HUDEP-2 (cell line): Measurements from ENCODE around the gene USP5.
"Not testable (repeated sequence)": the region's sequence is repeated elsewhere in the genome, so short reads cannot be mapped to it uniquely, and the experiment has no call there.

Source experiments
- DNase-seq, 76 experiments: peaks; one replicate each; lab custom pipeline; 2025; ENCODE audit not compliant: unreplicated experiment in 76 of 76; lab: John Stamatoyannopoulos, UW

The USP5 gene

DNA sequence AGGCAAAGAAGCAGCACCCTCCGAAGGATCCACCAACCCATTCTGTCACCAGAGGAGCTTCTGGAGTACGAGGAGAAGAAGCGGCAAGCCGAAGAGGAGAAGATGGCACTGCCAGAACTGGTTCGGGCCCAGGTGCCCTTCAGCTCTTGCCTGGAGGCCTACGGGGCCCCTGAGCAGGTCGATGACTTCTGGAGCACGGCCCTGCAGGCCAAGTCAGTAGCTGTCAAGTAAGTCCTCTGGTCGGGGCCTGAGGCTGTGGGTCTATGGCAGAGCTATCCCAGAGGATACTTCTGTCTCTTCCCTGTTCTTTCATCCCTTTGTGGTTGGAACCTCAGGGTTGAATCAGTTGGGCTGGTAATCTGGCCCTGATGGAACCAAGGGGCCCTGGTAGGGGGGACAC is 9.4 kb downstream of the USP5 start:
- DNase-seq, result no peak

DNA sequence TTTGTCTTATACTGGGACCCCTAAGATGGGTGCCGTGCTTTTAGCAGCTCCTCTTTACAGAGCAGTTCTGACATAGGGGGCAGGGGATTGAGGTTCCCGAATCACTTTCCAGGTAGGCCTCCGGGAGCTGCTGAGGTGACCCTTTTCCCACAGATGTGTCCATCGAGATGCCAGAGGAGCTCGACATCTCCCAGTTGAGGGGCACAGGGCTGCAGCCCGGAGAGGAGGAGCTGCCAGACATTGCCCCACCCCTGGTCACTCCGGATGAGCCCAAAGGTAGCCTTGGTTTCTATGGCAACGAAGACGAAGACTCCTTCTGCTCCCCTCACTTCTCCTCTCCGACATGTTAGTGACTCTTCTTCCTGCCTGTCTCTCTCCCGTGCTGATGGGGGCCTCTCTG is 11.1 kb downstream of the USP5 start:
- DNase-seq, result no peak

DNA sequence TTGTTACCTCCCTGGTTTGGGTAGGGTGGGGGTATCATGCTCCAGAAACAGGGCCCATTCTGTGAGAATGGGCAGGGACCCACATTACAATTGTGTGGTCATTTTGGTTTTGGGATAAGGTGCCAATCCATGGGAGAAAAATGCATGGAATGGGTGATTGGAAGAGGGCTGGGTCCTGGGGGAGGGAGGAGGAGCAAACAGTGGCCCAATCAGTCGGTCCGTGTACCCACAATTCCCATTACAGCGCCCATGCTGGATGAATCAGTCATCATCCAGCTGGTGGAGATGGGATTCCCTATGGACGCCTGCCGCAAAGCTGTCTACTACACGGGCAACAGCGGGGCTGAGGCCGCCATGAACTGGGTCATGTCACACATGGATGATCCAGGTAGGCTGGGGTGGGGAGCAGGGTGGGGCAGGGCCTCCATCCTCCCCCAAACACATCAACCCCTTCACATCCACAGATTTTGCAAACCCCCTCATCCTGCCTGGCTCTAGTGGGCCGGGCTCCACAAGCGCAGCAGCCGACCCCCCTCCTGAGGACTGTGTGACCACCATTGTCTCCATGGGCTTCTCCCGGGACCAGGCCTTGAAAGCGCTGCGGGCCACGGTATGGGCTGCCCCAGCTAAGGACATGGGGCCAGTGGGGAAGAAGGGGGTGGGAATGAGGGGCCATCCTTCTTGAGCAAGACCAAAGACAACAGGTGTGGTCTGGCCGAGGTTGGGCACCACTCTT is 11.8 kb downstream of the USP5 start:
- DNase-seq, result no peak

DNA sequence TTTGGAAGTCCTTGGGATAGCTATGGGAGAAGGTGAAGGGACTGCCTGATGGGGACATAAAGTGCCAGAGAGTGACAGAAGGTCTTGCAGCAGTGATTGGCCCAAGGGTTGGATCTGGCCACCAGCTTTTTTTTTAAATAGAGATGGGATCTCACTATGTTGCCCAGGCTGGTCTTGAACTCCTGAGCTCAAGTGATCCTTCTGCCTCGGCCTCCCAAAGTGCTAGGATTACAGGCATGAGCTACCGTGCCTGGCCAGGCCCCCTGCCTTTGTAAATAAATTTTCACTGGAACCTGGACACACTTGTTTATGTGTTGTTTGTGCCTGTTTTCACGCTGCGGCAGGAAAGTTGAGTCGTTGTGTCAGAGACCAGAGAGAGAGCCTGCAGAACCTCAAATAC is 13.4 kb downstream of the USP5 start:
- not testable (repeated sequence) for DNase-seq

DNA sequence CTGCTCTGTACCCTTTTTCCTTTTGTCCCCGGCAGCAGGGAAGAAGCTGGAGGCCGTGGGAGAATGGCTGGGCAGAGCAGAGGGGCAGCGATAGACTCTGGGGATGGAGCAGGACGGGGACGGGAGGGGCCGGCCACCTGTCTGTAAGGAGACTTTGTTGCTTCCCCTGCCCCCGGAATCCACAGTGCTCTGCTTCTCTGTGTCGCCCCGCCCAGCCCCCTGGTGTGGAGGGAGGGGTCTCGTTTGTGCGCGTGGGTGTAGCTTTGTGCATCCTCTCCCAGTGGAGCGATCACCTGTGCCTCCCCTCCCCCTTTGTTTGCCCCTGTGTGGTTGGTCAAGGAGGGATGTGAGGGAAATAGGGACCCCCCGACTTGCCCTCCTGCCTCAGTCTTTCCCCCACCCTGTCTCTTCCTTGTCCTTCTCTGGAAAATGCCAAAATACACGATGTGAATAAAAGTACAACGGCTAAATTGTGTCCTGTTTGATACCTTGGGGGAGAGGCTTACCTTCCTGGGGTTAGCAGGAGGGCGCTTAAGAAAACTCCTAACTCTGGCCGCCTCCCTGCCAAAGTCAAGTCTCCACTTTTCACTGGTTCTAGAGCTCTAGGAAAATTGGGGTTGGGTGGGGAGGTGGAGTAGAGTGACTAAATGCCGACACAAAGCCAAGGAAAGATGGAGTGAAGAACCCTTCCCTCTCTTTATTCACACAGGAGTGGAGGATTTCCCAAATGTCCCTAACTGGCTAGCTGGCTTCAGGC is 14.4 kb downstream of the USP5 start:
- DNase-seq, result no peak

DNA sequence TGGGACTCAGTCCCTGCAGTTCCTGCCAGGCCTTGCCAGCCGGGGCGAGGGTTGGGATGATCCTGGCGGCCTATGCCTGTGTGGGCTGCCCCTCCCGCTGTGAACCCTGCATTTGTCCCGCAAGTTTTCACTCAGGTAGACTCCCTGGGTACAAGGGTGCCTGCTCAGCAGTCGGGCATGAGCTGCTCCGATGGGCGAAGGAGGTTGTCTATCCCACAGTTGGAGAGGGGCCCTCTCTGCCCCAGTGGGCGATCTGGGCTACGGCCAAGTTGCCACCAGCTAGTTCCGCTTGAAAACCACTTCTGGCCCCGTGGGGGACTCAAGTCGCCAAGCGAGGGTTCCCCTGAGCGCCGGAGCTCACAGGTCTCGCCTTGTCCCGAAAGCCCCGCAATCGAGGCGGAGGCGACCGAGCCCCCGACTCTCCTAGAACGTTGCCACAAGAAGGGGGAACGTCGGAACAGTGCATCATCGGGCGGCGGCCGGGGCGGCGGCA is 15.0 kb downstream of the USP5 start:
- DNase-seq, result peak in 5 of 76 experiments; percentile 36 to 55 (median 47)

DNA sequence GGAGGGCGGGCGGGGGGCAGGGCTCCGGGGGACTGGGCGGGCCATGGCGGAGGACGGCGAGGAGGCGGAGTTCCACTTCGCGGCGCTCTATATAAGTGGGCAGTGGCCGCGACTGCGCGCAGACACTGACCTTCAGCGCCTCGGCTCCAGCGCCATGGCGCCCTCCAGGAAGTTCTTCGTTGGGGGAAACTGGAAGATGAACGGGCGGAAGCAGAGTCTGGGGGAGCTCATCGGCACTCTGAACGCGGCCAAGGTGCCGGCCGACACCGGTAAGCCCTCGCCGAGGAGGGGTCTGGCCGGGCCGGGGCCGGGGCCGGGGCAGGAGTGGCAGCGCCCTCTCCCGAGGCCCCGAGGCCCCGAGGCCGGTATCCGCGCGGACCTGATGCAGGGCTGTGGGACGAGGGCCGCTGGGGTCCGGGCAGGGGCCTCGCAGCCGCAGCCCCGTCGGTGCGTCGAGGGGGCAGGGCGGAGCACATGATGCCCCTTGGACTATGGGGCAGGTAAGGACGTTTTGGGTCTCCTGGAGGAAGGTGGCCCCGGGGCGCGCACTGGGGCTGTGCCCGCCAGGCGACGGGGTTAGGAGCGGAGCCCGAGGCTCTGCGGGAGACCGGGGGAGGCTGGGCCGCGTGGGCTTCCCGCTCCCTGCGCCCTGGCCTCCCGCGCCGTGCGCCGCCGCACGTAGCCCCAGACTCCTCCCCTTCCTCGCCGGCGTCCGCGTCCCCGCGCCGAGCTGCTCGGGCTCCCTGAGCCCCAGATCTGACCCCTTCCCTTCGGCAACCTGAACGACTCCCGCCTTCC is 15.7 kb downstream of the USP5 start, which contains the start of gene TPI1:
TSS of gene TPI1 (plus strand) at position 119 of the 798 bp plus-strand sequence. CDS start at position 155, 36 bp downstream.
- DNase-seq, result peak in 68 of 76 experiments; percentile 5 to 85 (median 66)

DNA sequence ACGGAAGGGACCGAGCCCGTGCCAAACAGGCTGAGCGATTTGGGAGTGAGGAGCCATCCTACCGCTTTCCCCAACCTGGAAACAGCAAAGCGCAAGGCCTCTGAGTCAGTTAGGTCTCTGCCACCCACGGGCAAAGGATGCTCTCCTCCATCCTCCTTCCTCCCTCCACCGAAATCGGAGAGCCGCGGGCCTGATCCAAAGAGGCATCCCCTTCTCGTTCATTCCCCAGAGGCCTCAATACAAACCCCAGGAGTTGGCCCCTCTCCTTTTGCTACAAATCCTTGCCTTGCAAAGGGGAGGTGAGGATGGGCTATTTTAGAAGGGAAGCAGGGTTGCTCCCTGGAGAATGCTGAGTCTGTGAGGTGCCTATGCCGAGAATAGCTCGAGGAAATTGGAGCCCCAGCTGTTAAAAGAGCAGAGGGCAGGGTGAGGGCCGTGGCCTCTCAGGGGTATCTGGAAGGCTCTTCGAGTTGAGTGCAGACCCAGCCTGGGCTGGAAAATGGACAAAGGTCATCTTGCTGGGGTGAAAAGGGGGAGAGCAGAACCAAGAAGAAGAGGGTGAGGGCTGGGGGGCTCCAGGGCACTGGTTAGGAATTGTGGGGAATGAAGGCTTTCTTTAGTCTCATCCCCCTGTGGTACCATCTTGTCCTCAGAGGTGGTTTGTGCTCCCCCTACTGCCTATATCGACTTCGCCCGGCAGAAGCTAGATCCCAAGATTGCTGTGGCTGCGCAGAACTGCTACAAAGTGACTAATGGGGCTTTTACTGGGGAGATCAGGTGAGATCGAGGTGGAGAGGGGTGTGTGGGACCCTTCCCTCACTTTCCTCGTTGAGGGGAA is 16.5 kb downstream of the USP5 start:
- peak in 32 of 76 experiments; percentile 2 to 47 (median 16) for DNase-seq

DNA sequence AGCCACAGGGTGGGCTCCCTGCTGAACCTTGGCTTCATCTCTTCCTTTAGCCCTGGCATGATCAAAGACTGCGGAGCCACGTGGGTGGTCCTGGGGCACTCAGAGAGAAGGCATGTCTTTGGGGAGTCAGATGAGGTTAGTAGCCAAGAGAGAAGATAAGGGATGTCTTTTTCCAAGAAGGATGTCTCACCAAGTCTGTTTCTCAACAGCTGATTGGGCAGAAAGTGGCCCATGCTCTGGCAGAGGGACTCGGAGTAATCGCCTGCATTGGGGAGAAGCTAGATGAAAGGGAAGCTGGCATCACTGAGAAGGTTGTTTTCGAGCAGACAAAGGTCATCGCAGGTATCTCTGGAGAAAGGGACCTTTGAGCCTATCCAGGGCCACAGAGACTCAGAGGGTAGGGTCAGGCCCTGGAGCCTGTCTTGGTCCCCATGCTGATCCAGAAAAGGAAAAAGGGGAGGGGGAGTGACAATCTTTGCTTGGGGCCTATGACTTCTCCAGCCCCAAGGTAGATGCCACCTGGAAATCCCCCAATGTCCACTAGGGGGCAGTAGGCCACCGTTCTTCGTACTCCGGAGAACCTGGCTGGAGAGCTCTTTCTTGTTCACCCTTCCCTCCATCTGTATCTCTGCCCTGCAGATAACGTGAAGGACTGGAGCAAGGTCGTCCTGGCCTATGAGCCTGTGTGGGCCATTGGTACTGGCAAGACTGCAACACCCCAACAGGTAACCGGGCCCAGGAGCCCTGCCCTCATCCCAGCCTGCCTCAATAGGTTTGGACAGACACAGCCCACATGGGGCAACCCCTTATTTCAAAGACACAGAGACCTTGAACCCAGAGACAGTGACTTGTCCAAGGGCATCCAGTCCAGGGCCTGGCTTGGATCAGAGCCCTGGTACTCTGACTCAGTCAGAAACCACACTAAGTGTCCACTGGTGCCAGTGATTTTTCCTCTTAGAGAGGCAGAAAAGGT is 17.4 kb downstream of the USP5 start:
- peak in 72 of 76 experiments; percentile 15 to 85 (median 68) for DNase-seq

DNA sequence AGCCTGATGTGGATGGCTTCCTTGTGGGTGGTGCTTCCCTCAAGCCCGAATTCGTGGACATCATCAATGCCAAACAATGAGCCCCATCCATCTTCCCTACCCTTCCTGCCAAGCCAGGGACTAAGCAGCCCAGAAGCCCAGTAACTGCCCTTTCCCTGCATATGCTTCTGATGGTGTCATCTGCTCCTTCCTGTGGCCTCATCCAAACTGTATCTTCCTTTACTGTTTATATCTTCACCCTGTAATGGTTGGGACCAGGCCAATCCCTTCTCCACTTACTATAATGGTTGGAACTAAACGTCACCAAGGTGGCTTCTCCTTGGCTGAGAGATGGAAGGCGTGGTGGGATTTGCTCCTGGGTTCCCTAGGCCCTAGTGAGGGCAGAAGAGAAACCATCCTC is 18.4 kb downstream of the USP5 start:
- not testable (repeated sequence) for DNase-seq

DNA sequence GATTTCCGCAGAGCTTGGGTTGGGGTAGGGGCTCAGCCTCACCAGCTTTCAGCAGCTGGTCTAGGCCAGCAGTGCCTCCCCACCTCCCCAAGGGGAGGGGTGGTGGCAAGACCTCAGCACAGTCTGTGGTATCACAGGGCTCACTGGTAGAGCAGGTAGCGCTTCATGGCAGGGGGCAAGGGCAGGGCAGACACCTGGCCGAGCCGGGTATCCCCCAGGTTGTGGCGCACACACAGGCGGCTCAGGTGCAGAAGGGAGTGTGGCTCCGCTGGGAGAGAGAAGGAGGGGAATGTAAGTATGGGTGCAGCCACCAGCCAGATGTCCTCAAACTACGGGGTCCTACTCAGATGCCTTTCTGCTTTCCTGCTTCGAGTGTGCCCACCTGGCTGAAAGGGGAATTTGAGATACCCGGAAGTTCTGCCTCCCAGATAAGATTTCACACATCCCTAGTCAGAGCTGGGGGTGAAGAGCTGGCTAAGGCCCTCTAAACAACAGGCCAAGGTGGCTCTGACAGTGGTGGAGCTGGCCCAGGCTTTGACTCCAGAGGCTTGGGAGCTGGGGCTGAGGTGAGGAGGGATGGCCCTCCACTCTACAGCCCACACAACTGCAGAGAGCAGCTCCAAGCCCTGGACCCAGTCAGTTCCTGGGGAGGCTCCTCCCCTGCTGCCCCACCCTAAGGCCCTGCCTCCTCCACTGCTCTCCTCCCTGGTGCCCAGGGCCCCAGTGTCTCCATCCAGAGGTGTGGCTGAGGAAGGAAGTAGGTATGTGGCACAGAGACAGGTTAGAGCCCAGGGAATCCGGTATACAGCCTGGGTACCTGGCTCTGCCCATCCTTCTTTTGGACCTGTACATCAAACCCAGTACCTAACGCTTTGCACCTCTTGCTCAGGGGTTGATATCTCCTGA is 19.4 kb downstream of the USP5 start:
- DNase-seq, result peak in 53 of 76 experiments; percentile 4 to 66 (median 37)

DNA sequence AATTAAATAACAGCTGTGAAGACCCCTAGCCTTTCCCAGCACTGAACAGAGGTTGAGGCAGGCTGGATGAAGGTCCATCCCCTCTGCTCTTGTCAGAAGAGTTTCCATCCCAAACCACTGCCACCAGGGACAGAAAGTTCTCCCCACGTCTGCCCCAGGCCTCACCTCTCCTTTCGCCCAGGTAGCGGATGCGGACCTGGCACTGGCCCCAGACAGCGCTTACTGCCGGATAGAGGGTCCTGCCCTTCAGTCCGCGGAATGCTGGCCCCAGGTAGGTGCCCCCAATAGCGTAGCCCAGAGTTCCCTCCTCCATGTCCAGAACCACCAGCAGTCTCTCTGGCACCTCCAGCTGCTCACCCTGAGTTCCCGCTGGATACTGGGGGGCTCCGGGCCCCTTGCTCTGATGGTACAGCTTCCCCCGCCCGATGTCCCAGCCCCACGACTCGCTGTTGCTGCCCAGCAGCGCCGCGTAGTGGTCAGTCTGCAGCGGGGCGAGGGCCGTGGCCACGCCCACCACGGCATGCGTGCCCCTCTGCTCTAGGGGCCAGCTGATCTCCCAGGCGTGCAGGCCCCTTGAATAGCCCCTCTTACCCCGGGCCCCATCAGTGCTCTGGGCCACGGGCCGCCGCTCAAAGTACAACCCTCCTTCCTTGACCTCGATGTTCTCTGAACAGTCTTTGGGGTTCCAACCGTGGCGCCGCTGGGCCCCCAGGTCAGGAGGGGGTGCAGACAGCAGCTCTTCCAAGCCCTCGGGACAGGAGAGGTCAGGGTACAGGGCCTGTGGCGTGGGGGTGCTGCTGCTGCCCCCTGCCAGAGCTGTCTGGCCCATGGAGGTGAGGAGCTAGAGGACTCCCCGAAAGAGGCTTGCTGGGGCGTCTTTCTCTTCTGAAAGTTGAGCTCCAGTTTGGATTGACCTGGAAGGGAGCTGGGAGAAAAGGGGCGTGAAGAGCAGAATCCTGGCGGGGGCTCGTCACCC is 20.4 kb downstream of the USP5 start:
- peak in 69 of 76 experiments; percentile 3 to 85 (median 63) for DNase-seq

DNA sequence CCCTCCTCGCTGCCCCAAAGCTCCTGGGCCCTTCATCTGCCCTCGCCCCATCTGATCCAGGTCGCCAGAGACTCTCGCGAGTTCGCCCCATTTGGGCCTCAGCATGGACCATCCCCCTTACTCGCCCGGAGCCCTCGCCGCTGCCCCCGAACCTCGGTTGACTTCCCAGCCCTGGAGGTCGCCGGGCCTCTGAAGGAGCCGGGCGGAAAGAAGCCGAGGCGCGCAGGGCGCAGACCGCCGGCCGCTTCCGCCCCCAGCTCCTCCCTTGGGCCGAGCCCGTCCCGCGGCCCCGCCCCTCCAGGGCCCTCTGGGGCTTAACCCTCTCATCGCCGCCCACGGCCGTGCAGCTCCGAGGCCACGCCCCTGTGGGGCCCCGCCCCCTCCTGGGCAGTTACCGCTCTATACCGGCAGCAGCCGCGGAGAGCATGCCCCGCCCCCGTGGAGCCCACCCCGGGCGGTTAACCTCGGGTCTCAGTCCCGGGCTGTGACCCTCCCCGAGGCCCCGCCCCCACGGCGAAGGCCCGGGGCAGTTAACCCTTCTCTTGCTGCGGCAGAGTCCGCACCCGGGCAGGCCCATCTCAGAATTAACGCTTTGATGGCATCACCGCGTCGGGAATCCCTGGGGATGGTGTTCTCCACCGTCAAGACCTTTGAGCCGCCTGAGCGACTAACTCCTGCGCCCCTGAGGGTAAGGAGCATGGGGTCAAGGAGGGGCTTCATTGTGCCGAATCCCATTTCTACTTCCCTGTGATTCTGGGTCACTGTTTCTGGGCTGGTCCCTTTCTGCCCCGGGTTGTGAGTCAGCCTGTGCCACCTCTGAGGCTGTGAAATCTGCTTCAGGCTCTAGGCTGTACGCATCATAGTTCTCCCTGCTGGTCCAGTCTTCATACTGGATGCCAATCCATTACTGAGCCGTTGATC is 21.4 kb downstream of the USP5 start, which contains the start of gene SPSB2:
TSS of gene SPSB2 (minus strand) at position 210 of the 921 bp plus-strand sequence. CDS start 402 bp downstream, outside the sequence.
- peak in 75 of 76 experiments; percentile 64 to 98 (median 93) for DNase-seq

DNA sequence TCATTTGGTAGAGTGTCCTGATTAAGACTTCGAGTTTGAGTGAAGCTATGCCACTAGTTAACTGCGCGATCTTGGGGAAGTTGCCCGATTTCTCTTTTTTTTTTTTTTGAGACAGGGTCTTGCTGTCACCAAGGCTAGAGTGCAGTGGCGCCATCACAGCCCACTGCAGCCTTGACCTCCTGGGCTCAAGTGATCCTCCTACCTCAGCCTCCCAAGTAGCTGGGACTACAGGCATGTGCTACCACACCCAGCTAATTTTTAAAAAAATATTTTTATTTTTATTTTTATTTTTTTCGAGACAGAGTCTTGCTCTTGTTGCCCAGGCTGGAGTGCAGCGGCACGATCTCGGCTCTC is 22.0 kb downstream of the USP5 start:
- not testable (repeated sequence) for DNase-seq

DNA sequence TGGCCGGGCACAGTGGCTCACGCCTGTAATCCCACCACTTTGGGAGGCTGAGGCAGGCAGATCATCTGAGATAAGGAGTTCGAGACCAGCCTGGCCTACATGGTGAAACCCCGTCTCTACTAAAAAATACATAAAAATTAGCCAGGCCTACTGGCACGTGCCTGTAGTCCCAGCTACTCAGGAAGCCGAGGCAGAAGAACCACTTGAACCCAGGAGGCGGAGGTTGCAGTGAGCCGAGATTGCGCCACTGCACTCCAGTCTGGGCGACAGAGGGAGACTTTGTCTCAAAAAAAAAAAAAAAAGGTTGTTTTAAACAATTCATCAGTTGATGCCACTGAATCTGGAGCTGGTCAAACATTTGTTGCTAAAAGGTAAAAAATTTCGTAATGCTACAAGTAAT is 27.9 kb downstream of the USP5 start:
- DNase-seq, result not testable (repeated sequence)
